Fibroblast of mammary gland (primary cell): ENCODE results near the gene KCNMA1.

Experiments
- DNase-seq: peaks from one replicate; pipeline ENCODE4 v3.0.0-alpha.2; 2010; ENCODE audit warnings: low read depth
- H3K4me3 ChIP-seq: 2 replicates; pipeline ENCODE4 v1.5.1; 2011; ENCODE audit warnings: low read depth, mild to moderate bottlenecking, low read length, moderate library complexity; ENCODE audit not compliant: control insufficient read depth
- CTCF ChIP-seq: conservative IDR thresholded peaks from 2 replicates; pipeline ENCODE4 v1.5.1; 2011; ENCODE audit warnings: low read depth, low read length, inconsistent platforms; ENCODE audit not compliant: control insufficient read depth, insufficient read depth

Gene KCNMA1

GRCh38 chr10:77580482-77580881, 57.1 kb downstream of the KCNMA1 start:
- H3K4me3 ChIP-seq: no peak overlapping the region
- no peak for DNase-seq
- no peak for TF ChIP-seq CTCF

GRCh38 chr10:77578583-77579227, 58.9 kb downstream of the KCNMA1 start:
- peak; percentile 44 for DNase-seq
- no peak for TF ChIP-seq CTCF

GRCh38 chr10:77577666-77578229, 59.9 kb downstream of the KCNMA1 start:
- no peak for DNase-seq
- no peak overlapping the region for H3K4me3 ChIP-seq
- TF ChIP-seq CTCF: no peak

More at GRCh38 chr10:77578583-77579227, 58.9 kb downstream of the KCNMA1 start:
- no peak overlapping the region for H3K4me3 ChIP-seq

- no peak for DNase-seq
- H3K4me3 ChIP-seq: no peak overlapping the region
- no peak for TF ChIP-seq CTCF
Measured at GRCh38 chr10:77576444-77577032, 61.1 kb downstream of the KCNMA1 start.

GRCh38 chr10:77576007-77576367, 61.6 kb downstream of the KCNMA1 start:
- no peak for DNase-seq
- TF ChIP-seq CTCF: no peak
- H3K4me3 ChIP-seq: no peak overlapping the region

GRCh38 chr10:77575271-77576006, 62.2 kb downstream of the KCNMA1 start:
- TF ChIP-seq CTCF: no peak
- no peak overlapping the region for H3K4me3 ChIP-seq
- no peak for DNase-seq
